BE2C (cell line): ENCODE measurements around the gene HS1BP3.

Experiments
- DNase-seq: peaks from one replicate; pipeline ENCODE4 v3.0.0-alpha.2; 2020
- H3K27me3 ChIP-seq: fragments of 250-450 bp; sonication (Bioruptor Pico); 2 replicates; pipeline ENCODE4 v1.5.1; 2020; ENCODE audit warnings: mild to moderate bottlenecking
- H3K36me3 ChIP-seq: fragments of 250-450 bp; sonication (Bioruptor Pico); 2 replicates; pipeline ENCODE4 v1.5.1; 2020; ENCODE audit warnings: mild to moderate bottlenecking
- H3K4me1 ChIP-seq: fragments of 250-450 bp; sonication (Bioruptor Pico); 2 replicates; pipeline ENCODE4 v1.5.1; 2020
- H3K4me3 ChIP-seq: 2 replicates; pipeline ENCODE4 v1.5.1; 2011; ENCODE audit warnings: low read depth, low read length
- H3K9me3 ChIP-seq: fragments of 250-450 bp; sonication (Bioruptor Pico); 2 replicates; pipeline ENCODE4 v1.5.1; 2020
- TF ChIP-seq, protein P1 (sequence below): IDR thresholded peaks from 2 replicates; pipeline ENCODE4 v1.5.1; 2012; ENCODE audit warnings: mild to moderate bottlenecking, low read depth, low read length

The HS1BP3 gene

GRCh38 chr2:20583425-20583881, 67.4 kb downstream of the HS1BP3 start:
- no peak overlapping the region for H3K4me3 ChIP-seq
- DNase-seq, result no peak
- H3K4me1 ChIP-seq, result peaks cover 41% of the 10 kb centered on the region
- H3K36me3 ChIP-seq, result no peaks in the 10 kb centered on the region; the same call in 1 of the 2 replicates
- TF ChIP-seq, protein P1, sequence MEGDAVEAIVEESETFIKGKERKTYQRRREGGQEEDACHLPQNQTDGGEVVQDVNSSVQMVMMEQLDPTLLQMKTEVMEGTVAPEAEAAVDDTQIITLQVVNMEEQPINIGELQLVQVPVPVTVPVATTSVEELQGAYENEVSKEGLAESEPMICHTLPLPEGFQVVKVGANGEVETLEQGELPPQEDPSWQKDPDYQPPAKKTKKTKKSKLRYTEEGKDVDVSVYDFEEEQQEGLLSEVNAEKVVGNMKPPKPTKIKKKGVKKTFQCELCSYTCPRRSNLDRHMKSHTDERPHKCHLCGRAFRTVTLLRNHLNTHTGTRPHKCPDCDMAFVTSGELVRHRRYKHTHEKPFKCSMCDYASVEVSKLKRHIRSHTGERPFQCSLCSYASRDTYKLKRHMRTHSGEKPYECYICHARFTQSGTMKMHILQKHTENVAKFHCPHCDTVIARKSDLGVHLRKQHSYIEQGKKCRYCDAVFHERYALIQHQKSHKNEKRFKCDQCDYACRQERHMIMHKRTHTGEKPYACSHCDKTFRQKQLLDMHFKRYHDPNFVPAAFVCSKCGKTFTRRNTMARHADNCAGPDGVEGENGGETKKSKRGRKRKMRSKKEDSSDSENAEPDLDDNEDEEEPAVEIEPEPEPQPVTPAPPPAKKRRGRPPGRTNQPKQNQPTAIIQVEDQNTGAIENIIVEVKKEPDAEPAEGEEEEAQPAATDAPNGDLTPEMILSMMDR, result no peak
- no peaks in the 10 kb centered on the region for H3K9me3 ChIP-seq
- no peaks in the 10 kb centered on the region for H3K27me3 ChIP-seq

GRCh38 chr2:20582600-20583221, 68.2 kb downstream of the HS1BP3 start:
- no peak for DNase-seq
- Histone ChIP-seq H3K9me3 (no peaks in the 10 kb centered on the region), H3K36me3 (no peaks in the 10 kb centered on the region; the same call in 1 of the 2 replicates), H3K4me3 (no peak overlapping the region), H3K27me3 (no peaks in the 10 kb centered on the region), H3K4me1 (peaks cover 49% of the 10 kb centered on the region)
- TF ChIP-seq, protein P1, result no peak

DNA sequence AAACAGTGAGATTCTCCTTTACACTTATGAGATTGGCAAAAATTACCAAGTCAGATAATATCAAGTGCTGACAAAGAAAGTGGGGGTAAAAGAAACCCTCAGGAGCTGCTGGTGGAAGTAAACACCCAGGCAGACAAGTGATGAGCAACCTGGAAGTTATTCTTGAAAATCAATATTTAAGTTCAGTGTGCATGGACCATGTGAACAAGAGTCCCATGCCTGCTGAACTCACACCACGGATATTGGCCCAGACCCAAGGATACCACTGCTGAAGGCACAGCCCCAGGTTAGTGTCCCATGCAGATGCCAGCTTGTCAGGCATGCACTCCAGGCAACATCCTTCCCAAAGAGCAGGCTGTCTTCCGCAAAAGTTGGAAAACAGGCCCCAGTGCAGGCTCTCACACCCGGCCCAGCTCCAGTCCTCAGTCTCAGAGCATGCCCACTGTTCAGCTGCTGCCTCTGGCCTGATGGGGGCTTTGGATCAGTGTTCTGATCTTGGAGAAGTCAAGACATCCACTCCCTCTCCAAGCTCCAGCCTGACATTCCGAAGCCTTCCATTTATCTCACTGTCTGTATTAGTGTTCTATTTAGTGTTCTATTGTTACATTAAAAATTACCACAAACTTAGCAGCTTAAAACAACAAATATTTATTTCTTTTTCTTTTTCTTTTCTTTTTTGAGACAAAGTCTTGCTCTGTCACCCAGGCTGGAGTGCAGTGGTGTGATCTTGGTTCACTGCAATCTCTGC, 70.0 kb downstream of the HS1BP3 start:
- TF ChIP-seq, protein P1, result no peak
- peak; percentile 48 for DNase-seq
- Histone ChIP-seq H3K9me3 (no peaks in the 10 kb centered on the region), H3K4me3 (no peak overlapping the region), H3K4me1 (peaks cover 52% of the 10 kb centered on the region), H3K36me3 (no peaks in the 10 kb centered on the region; the same call in 1 of the 2 replicates), H3K27me3 (no peaks in the 10 kb centered on the region)

- Histone ChIP-seq H3K27me3 (no peaks in the 10 kb centered on the region), H3K36me3 (no peaks in the 10 kb centered on the region), H3K9me3 (no peaks in the 10 kb centered on the region), H3K4me3 (no peak overlapping the region), H3K4me1 (peaks cover 45% of the 10 kb centered on the region)
- no peak for DNase-seq
- TF ChIP-seq, protein P1, result no peak
Measured at GRCh38 chr2:20579866-20580265, 71.0 kb downstream of the HS1BP3 start.

DNA sequence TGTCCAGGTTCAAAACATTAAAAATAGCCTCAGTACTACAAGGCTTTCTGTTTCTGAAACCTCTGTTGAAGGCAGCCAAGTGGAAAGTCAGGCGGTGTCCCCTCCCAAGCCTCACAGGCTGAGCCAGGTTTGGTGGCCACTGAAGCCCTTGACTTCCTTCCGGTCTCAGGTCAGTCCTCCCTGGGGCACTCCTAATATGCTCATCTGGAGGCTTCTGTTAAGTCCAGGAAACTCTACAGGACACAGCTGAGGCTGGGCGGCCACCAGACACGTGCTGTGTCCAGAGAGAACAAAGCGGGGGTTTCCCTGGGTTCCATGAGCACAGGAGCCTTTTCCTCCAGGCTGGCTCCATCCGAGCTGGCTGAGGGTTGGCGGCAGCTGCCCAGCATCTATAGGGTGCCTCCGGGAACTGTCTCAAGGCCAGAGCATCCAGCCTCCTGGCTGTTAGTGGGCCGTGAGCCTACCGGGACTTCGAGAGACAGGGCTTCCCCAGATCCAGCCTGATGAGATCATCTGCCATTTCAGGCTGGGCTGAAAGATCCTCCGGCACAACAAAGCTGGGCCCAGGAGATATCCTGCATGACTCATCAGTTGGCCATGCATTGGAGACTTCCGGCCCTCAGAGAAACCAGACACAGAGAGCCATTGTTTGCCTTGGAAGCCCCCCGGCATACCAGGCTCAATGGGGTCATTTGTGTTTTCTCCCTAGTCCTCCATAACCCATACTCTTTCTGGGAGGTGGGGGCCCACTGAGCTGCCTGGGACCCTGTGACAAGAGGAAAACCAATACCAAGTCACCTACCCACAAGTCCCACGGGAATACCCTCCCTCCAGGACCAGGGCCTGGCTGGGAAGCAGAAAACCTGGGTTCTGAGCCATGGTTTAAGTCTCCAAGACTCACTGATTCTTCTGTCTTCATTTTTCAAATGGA, 71.7 kb downstream of the HS1BP3 start:
- TF ChIP-seq, protein P1, result no peak
- Histone ChIP-seq H3K9me3 (no peaks in the 10 kb centered on the region), H3K4me3 (no peak overlapping the region), H3K4me1 (peaks cover 44% of the 10 kb centered on the region), H3K36me3 (no peaks in the 10 kb centered on the region), H3K27me3 (no peaks in the 10 kb centered on the region)
- DNase-seq, result peak; percentile 92
